Embryonic facial prominence (tissue), 1 donor: ENCODE measurements around the gene PHF21B.
"Not testable (repeated sequence)": the region's sequence is repeated elsewhere in the genome, so short reads cannot be mapped to it uniquely, and the experiment has no call there.

Experiments
- DNase-seq: peaks from one replicate; pipeline ENCODE4 v3.0.0-alpha.2; 2016; ENCODE audit errors: extremely low spot score

Gene PHF21B

GRCh38 chr22:44935724-44936123 lies 74.1 kb downstream of the PHF21B start:
- DNase-seq = no peak

DNA sequence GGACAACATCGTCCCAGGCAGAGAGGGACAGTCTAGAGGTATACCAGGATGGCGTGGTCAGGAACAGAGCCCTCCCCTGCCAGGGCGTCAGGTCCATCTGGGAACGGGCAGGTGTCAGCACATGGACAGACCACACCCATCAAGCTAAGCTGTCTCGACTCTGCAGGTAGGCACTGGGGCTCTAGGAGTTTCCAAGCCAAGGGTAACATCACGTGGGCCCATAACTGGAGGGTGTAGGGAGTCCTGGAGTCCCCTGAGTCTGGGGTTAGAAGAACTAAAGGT lies 75.4 kb downstream of the PHF21B start:
- DNase-seq = no peak

DNA sequence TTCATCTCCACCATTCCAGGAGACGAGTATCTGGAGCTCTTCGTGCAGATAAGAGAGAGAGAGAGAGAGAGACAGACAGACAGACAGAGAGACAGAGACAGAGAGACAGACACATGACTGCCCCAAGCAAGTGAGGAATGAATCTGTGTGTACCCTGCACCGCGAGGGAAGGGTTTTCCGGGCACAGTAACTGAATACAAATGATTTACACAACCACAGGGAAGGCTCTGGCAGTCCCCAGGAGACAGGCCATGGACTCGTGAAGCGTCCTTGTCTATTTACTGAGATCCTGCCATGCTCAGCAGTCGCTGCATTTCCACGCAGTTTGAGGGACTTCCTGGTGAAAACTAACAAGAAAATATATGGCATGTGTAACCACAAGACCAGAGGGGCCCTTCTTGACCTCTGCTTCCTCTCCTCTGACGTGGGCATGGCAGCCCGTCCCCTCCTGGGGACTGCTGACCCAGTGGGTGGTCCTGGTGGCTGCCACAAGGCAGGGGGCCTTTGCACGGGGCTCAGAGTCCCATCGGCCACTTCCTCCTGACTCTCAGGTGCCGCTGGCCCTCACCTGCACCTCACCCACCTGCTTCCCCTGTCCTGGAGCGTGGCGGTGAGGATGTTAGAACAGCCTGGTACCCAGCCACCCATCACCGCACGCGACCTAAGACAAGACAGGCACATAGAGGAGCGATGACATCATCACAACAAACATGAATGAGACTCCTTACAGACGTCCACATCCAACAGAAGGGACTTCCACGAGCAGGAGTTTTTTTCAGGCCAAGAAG lies 75.9 kb downstream of the PHF21B start:
- no peak for DNase-seq

DNA sequence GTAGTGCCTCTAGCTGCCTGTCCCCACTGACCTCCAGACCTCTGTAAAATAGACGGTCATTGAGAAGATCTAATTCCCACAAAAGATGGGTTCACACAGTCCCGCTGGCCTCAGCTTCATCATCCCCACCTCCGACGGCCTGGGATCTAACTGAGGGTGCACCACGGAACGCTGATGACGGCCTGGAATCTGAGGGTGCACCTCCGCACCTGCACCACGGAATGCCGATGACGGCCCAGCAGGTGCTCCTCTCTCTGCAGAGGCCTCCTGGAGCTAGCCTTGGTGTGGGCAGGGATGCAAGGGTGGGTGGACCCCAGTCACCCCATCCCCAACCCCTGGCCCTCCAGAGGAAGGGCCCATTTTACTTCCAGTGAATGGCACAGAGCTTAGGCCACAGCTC lies 77.3 kb downstream of the PHF21B start:
- no peak for DNase-seq

DNA sequence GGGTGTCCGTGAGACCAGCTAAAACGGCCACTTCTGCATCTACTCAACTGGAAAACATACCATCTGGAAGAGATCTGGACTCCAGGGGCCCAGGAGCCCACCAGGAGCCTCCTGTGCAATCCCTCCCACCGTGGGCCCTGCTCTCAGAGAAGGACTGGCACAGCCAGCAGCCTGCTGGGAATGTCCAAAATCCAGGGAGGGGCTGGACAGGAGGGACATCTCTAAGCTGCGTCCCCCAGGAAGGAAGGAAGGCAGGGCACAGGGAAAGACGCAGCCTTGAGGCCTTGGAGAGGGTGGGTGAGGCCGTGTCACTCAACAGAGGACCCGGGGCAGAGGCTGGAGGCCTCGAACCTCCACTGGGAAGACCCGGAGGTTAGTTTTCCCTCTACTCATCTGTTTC lies 78.0 kb downstream of the PHF21B start:
- DNase-seq = no peak

- no peak for DNase-seq
These were observed 78.7 kb downstream of the PHF21B start for GRCh38 chr22:44931077-44931540.

GRCh38 chr22:44930711-44931035 lies 79.1 kb downstream of the PHF21B start:
- DNase-seq = peak; percentile 13

DNA sequence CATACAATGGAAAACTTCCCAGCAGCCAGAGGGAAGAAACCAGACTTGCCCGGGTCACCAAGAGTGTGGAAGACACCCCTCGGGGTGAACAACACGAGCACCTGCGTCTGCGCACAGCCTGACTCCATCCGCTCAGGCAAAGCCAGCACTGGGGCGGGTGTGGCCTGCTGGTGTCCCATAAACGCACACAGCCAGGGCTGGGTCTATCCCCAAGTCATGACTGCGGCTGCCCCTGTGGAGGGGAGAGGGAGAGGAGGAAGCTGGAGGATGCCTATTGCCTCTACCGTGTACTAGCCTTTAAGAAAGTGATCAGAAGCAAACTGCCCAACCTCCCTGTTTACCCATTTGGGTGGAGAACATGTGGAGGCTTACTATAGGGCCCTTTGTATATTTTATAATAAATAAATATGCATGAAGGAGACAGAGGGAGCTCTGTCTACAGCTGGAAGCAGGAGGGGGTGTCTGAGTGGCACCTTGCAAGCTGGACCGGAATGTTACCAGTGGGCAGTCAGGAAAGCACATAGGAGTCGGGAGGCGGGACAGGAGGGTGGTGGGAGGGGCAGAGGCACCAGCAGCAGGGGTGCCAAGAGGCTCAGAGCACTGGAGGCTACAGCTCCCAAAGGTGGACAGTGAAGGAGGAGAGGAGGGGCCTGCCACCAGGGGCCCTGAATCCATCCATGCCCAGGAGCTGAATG lies 79.6 kb downstream of the PHF21B start:
- no peak for DNase-seq

DNA sequence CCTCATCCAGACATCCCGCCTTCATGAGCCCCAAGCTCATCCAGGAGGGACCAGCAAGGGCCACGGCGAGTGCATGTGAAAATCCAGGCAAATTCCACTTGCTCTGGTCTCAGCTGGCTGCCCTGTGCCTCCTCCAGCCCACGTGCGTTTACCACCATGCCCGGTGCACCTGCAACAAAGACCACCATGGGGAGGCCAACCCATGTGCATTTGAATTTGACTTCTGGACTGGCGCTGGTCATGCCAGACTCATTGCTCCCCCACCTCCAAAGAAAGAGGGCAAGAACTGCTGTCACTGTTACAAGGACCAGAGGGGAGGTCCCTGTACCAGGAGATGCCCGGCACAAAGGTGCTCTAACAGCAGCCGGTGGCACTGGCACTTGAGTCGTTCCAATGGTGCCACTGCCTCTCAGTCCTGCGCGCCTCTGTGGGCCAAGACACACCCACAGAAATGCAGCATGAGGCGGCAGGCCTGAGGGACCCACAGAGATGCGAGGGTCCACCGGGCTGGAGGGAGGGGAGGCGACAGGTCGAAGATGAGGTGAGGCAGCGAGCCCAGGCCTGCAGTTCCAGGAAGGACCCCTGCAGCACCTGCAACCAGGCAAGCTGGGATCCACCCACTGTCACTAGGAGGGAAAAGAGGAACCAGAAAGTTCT lies 80.3 kb downstream of the PHF21B start:
- no peak for DNase-seq

DNA sequence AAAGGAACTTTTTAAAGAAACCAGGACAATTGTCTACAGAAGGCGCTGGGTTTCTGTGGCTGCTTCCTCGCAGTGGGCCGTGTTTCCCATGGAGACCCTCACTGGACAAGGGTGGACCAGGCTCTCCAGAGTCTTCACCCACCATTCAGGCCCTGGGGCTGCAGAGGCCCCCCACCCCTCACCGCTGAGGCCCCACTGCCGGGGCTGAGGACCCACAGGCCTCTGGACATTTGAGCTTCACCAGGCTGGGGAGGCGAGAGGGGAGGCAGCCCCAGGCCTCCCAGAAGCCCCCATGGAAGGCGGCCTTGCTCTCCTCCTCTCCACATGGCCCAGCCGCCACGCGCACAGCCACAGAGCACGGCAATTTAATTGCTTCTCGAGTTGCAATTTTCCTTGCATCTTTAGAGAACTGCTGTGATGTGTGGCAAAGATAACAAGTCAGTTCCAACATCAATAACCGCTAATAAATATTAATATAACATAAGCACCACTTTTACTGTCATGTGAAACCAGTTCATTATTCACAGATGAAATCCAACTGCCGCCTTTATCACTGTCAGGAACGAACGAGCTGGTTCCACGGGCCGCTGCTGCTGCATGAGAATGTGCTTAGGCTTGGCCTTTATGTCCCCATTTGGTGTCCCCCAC lies 81.0 kb downstream of the PHF21B start:
- no peak for DNase-seq

GRCh38 chr22:44928136-44928463 lies 81.7 kb downstream of the PHF21B start:
- no peak for DNase-seq

GRCh38 chr22:44927463-44928135 lies 82.2 kb downstream of the PHF21B start:
- DNase-seq = no peak

GRCh38 chr22:44926491-44927415 lies 83.1 kb downstream of the PHF21B start:
- DNase-seq = no peak

GRCh38 chr22:44926124-44926475 lies 83.7 kb downstream of the PHF21B start:
- DNase-seq = no peak

DNA sequence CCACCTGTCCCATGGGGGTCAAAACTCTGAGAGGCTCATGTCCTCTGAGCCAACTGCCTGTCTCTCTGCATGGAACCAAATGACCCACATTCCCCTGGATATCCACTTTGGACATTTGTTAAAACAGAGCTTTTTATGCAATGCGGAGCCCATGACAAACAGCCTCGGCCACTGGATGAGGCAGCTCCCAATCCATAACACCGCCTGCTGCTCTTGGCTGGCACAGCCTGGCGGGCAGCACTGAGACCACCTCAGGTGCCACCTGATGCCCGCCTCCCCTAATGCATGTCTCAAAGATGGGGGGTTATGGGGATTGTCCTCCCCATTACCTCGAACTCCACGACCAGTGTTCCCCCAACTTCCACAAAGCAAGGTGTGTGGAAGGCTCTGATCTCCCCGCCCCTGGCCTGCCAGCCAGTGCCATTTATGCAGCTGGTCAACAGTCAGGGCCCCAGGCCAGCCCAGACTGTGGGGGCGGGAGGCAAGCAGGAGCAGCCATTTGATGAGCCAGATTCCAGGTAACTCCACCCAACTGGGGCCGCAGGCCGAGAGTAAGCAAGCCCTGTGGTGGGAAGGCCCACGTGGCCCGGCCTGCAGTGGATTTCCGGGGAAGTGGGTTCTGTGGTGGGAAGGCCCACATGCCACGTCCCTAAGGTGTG lies 84.2 kb downstream of the PHF21B start:
- no peak for DNase-seq

DNA sequence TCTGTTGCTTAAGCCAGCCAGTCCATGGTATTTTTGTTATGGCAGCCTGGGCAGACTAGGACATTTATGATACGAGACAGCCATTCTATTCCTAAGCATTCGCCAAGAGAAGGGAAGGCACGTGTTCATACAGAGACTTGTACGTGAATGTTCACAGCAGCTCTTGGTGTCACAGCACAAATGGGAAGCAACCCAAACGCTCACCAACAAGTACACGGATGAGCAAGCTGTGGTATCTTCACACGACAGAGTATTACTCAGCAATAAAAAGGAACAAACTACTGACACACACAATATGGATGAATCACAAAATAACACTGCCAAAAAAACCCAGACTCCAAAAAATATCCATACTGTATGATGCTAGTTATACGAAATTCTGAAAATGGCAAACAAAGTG lies 85.1 kb downstream of the PHF21B start:
- DNase-seq = no peak

GRCh38 chr22:44924098-44924497 lies 85.7 kb downstream of the PHF21B start:
- DNase-seq = no peak

GRCh38 chr22:44921766-44922165 lies 88.0 kb downstream of the PHF21B start:
- DNase-seq = not testable (repeated sequence)

DNA sequence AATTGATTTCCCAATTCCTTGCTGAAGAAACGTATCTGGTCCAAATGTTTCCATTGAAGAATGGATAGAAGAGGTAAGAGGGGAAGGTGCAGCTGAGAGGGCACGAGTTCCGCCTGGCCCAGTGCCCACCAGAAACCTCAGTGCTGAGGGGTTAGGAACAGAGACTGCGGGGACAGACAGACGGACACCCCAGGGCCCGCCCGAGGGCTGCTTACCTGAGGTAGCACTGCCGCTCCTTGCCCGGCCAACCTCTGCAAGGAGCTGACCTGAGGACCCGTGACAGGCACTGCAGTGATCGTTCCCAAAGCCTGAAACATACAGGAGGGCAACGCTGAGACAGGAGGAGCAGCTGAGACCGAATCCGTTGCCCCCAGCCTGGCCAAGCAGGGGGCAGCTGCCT lies 89.6 kb downstream of the PHF21B start:
- DNase-seq = no peak

- no peak for DNase-seq
These were observed 90.1 kb downstream of the PHF21B start for GRCh38 chr22:44919691-44920090.

DNA sequence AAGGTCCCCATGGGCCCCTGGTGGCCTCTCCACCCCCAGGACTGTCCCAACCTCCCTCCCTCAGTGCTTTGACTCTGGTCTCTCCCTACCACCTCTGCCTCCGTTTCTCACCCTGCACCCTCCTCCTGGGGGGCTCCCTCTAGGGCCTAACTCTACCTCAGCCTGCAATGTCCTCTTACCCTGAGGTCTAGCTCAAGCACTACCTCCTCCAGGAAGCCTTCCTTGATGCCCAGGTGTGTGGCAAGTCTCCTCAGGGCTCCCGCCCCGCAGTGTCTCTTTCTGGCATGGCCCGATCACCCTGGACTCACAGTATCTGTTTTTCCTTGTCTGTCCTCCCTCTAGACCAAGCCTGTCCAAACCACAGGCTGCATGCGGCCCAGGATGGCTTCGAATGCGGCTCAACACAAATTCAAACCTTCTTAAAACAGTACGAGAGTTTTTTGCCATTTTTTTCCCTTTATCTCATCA lies 90.8 kb downstream of the PHF21B start:
- no peak for DNase-seq
